Stimulated activated naive CD8-positive, alpha-beta T cell treated with anti-CD3 and anti-CD28 coated beads, Interleukin-15, Interleukin-2, amounts not matched to agents 100 ng/mL and 50 ng/mL, for 24 hours (primary cell): Measurements from ENCODE around the gene TRRAP.

ENCODE experiments used
- H3K27ac Mint-ChIP-seq: one replicate; pipeline ENCODE4 v1.8.0; 2021; ENCODE audit warnings: mild to moderate bottlenecking, mixed read lengths
- H3K27me3 Mint-ChIP-seq: one replicate; pipeline ENCODE4 v1.8.0; 2021; ENCODE audit warnings: mixed read lengths
- H3K36me3 Mint-ChIP-seq: one replicate; pipeline ENCODE4 v1.8.0; 2021; ENCODE audit warnings: low read depth, mixed read lengths
- H3K4me1 Mint-ChIP-seq: one replicate; pipeline ENCODE4 v1.8.0; 2021; ENCODE audit warnings: low read depth, mixed read lengths
- H3K4me3 Mint-ChIP-seq: one replicate; pipeline ENCODE4 v1.8.0; 2021; ENCODE audit warnings: mild to moderate bottlenecking, mixed read lengths
- H3K9me3 Mint-ChIP-seq: one replicate; pipeline ENCODE4 v1.8.0; 2021; ENCODE audit warnings: mixed read lengths

TRRAP gene

GRCh38 chr7:98934267-98934666, 55.9 kb downstream of the TRRAP start:
- Mint-ChIP-seq H3K4me1 (peaks cover 13% of the 10 kb centered on the region), H3K9me3 (no peaks in the 10 kb centered on the region), H3K36me3 (peaks cover 63% of the 10 kb centered on the region), H3K27ac (peak overlapping the region; percentile 67), H3K4me3 (no peak overlapping the region), H3K27me3 (no peaks in the 10 kb centered on the region)

GRCh38 chr7:98935811-98936210, 57.5 kb downstream of the TRRAP start:
- H3K4me3 Mint-ChIP-seq = no peak overlapping the region
- H3K27me3 Mint-ChIP-seq = no peaks in the 10 kb centered on the region
- peaks cover 60% of the 10 kb centered on the region for H3K36me3 Mint-ChIP-seq
- peaks cover 5% of the 10 kb centered on the region for H3K4me1 Mint-ChIP-seq
- H3K9me3 Mint-ChIP-seq = no peaks in the 10 kb centered on the region
- no peak overlapping the region for H3K27ac Mint-ChIP-seq

GRCh38 chr7:98943336-98943735, 65.0 kb downstream of the TRRAP start:
- Mint-ChIP-seq H3K27ac (no peak overlapping the region), H3K4me1 (no peaks in the 10 kb centered on the region), H3K36me3 (peaks cover 73% of the 10 kb centered on the region), H3K27me3 (no peaks in the 10 kb centered on the region), H3K4me3 (no peak overlapping the region), H3K9me3 (no peaks in the 10 kb centered on the region)

- Mint-ChIP-seq H3K27me3 (no peaks in the 10 kb centered on the region), H3K27ac (no peak overlapping the region), H3K4me1 (no peaks in the 10 kb centered on the region), H3K4me3 (no peak overlapping the region), H3K36me3 (peaks cover 70% of the 10 kb centered on the region), H3K9me3 (no peaks in the 10 kb centered on the region)
These were observed 66.1 kb downstream of the TRRAP start for GRCh38 chr7:98944386-98944785.

GRCh38 chr7:98945852-98946251, 67.5 kb downstream of the TRRAP start:
- Mint-ChIP-seq H3K27ac (peak overlapping the region; percentile 54), H3K9me3 (no peaks in the 10 kb centered on the region), H3K4me1 (no peaks in the 10 kb centered on the region), H3K36me3 (peaks cover 76% of the 10 kb centered on the region), H3K4me3 (no peak overlapping the region), H3K27me3 (no peaks in the 10 kb centered on the region)

GRCh38 chr7:98946389-98946788, 68.1 kb downstream of the TRRAP start:
- Mint-ChIP-seq H3K27me3 (no peaks in the 10 kb centered on the region), H3K36me3 (peaks cover 76% of the 10 kb centered on the region), H3K9me3 (no peaks in the 10 kb centered on the region), H3K4me3 (no peak overlapping the region), H3K4me1 (no peaks in the 10 kb centered on the region), H3K27ac (no peak overlapping the region)

GRCh38 chr7:98949336-98950044, 71.2 kb downstream of the TRRAP start:
- Mint-ChIP-seq H3K27ac (peak overlapping the region; percentile 14), H3K4me1 (no peaks in the 10 kb centered on the region), H3K27me3 (no peaks in the 10 kb centered on the region), H3K9me3 (no peaks in the 10 kb centered on the region), H3K4me3 (no peak overlapping the region), H3K36me3 (peaks cover 83% of the 10 kb centered on the region)

GRCh38 chr7:98955992-98956391, 77.7 kb downstream of the TRRAP start:
- Mint-ChIP-seq H3K27me3 (no peaks in the 10 kb centered on the region), H3K4me3 (no peak overlapping the region), H3K27ac (no peak overlapping the region), H3K9me3 (no peaks in the 10 kb centered on the region), H3K36me3 (peaks cover 91% of the 10 kb centered on the region), H3K4me1 (no peaks in the 10 kb centered on the region)

- Mint-ChIP-seq H3K9me3 (no peaks in the 10 kb centered on the region), H3K27ac (no peak overlapping the region), H3K4me3 (no peak overlapping the region), H3K4me1 (no peaks in the 10 kb centered on the region), H3K27me3 (no peaks in the 10 kb centered on the region), H3K36me3 (peaks cover 91% of the 10 kb centered on the region)
These were observed 78.1 kb downstream of the TRRAP start for GRCh38 chr7:98956469-98956868.

- Mint-ChIP-seq H3K4me1 (no peaks in the 10 kb centered on the region), H3K4me3 (no peak overlapping the region), H3K36me3 (peaks cover 90% of the 10 kb centered on the region), H3K9me3 (no peaks in the 10 kb centered on the region), H3K27me3 (no peaks in the 10 kb centered on the region), H3K27ac (no peak overlapping the region)
These were observed 78.6 kb downstream of the TRRAP start for GRCh38 chr7:98956937-98957336.

GRCh38 chr7:98957766-98958165, 79.4 kb downstream of the TRRAP start:
- Mint-ChIP-seq H3K36me3 (peaks cover 90% of the 10 kb centered on the region), H3K27me3 (no peaks in the 10 kb centered on the region), H3K4me3 (no peak overlapping the region), H3K4me1 (no peaks in the 10 kb centered on the region), H3K9me3 (no peaks in the 10 kb centered on the region), H3K27ac (no peak overlapping the region)

- Mint-ChIP-seq H3K36me3 (peaks cover 86% of the 10 kb centered on the region), H3K4me1 (no peaks in the 10 kb centered on the region), H3K27ac (no peak overlapping the region), H3K27me3 (no peaks in the 10 kb centered on the region), H3K4me3 (no peak overlapping the region), H3K9me3 (no peaks in the 10 kb centered on the region)
These were observed 80.6 kb downstream of the TRRAP start for GRCh38 chr7:98958968-98959367.

- no peaks in the 10 kb centered on the region for H3K9me3 Mint-ChIP-seq
- H3K27ac Mint-ChIP-seq = no peak overlapping the region
- H3K4me3 Mint-ChIP-seq = no peak overlapping the region
- H3K4me1 Mint-ChIP-seq = no peaks in the 10 kb centered on the region
- H3K36me3 Mint-ChIP-seq = peaks cover 85% of the 10 kb centered on the region
- H3K27me3 Mint-ChIP-seq = no peaks in the 10 kb centered on the region
These were observed 85.0 kb downstream of the TRRAP start for GRCh38 chr7:98963305-98963704.

- H3K36me3 Mint-ChIP-seq = peaks cover 85% of the 10 kb centered on the region
These were observed 86.3 kb downstream of the TRRAP start for GRCh38 chr7:98964596-98964995.

GRCh38 chr7:98968621-98969020, 90.3 kb downstream of the TRRAP start:
- no peak overlapping the region for H3K27ac Mint-ChIP-seq
- no peaks in the 10 kb centered on the region for H3K9me3 Mint-ChIP-seq
- no peaks in the 10 kb centered on the region for H3K27me3 Mint-ChIP-seq
- H3K4me3 Mint-ChIP-seq = no peak overlapping the region
- peaks cover 84% of the 10 kb centered on the region for H3K36me3 Mint-ChIP-seq
- H3K4me1 Mint-ChIP-seq = no peaks in the 10 kb centered on the region

More at GRCh38 chr7:98964596-98964995, 86.3 kb downstream of the TRRAP start:
- Mint-ChIP-seq H3K4me3 (no peak overlapping the region), H3K9me3 (no peaks in the 10 kb centered on the region), H3K27me3 (no peaks in the 10 kb centered on the region), H3K4me1 (no peaks in the 10 kb centered on the region), H3K27ac (no peak overlapping the region)

- peaks cover 87% of the 10 kb centered on the region for H3K36me3 Mint-ChIP-seq
- no peak overlapping the region for H3K4me3 Mint-ChIP-seq
- H3K27me3 Mint-ChIP-seq = no peaks in the 10 kb centered on the region
- H3K4me1 Mint-ChIP-seq = no peaks in the 10 kb centered on the region
- H3K27ac Mint-ChIP-seq = no peak overlapping the region
- no peaks in the 10 kb centered on the region for H3K9me3 Mint-ChIP-seq
These were observed 91.1 kb downstream of the TRRAP start for GRCh38 chr7:98969386-98969785.
